ENCODE data around the gene AHCYL1. TPM values are rescaled to one million over a fixed set of nuclear protein-coding genes. Genes with fewer than 3 reads are reported as not detected.

The AHCYL1 gene
- polyA plus RNA-seq, 2 of the 4 experiments (the other 2 are of a cell fraction), result 124 to 148 TPM

DNA sequence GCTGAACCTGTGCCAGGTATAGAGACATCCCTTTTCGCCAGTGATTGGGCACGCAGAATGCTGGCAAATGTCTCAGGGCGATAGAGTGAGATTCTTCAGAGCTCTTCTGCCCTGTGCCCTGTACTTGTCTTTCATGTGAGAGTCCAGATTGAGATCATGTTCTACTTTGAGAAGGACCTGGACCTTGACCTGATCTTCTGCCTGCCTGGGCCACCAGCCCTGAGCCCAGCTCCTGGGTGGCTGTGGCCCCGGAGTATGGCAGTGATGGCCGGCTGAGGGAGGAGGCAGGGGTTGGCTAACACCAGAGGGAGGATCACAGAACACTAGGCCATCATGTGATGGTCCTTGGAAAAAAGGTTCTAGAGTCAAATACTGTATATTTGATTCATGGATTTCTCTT lies 63.7 kb downstream of the AHCYL1 start (continued):
- no peak for TF ChIP-seq FOSL2 (IDR thresholded peaks at IDR 0.05)
- TF ChIP-seq FOSL2 (CRISPR knock-in tag; IDR thresholded peaks at IDR 0.05), result no peak

DNA sequence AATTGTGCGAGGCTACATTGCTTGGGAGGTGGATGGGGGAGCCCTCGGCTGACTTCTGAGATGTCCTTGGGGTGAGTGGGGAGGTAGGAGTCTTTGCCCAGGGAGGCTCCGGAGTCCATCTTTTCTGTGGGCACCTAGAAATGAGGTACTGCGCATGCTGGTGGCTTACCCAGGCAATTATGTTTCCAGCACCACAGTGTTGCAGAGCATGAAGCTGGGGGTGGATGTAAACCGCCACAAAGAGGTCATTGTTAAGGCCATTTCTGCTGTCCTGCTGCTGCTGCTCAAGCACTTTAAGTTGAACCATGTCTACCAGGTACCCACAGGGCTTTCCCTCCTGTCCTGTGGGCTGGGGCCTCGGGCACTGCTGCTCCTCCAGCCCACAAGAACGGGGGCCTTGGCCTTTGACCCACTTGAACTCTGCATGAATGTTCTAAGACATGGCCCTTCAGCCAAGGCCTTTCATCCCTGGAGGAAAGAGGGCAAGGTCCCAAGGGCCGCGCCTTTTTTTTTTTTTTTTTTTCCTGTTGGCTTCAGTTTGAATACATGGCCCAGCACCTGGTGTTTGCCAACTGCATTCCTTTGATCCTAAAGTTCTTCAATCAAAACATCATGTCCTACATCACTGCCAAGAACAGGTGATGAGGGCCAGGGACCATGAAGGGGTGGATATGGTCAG lies 64.5 kb downstream of the AHCYL1 start:
- WGBS (ENCODE audit: missing lambda C conversion rate), result 84% methylated on average over 8 of the region's 9 CpGs
- ChIA-PET CTCF (interaction anchor here (0.6 to 10.7 kb wide), 3 partner anchors 14 to 593 kb away, joined by 3 to 130 read pairs (median 13); no protein-coding TSS in a partner anchor), POLR2A (no interaction called here)
- H3K4me2 ChIP-seq, result no peak overlapping the region
- no peak for TF ChIP-seq CBX8 (IDR thresholded peaks at IDR 0.05)
- TF ChIP-seq ESRRA (IDR thresholded peaks at IDR 0.05; ENCODE audit: borderline replicate concordance, low read length), result no peak
- no peak for TF ChIP-seq HOXB5 (CRISPR knock-in tag; IDR thresholded peaks at IDR 0.05)
- TF ChIP-seq, protein P1, sequence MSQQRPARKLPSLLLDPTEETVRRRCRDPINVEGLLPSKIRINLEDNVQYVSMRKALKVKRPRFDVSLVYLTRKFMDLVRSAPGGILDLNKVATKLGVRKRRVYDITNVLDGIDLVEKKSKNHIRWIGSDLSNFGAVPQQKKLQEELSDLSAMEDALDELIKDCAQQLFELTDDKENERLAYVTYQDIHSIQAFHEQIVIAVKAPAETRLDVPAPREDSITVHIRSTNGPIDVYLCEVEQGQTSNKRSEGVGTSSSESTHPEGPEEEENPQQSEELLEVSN (IDR thresholded peaks at IDR 0.05; ENCODE audit: borderline replicate concordance, low read depth), result no peak
- no peak for TF ChIP-seq KDM1A (IDR thresholded peaks at IDR 0.05; ENCODE audit: low read depth)
- TF ChIP-seq BCL3 (IDR thresholded peaks at IDR 0.05), result no peak
- no peak for TF ChIP-seq TP53 (CRISPR knock-in tag; IDR thresholded peaks at IDR 0.05)
- TF ChIP-seq, protein P2, sequence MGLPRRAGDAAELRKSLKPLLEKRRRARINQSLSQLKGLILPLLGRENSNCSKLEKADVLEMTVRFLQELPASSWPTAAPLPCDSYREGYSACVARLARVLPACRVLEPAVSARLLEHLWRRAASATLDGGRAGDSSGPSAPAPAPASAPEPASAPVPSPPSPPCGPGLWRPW (IDR thresholded peaks at IDR 0.05), result no peak
- no peak for TF ChIP-seq CHD2 (IDR thresholded peaks at IDR 0.05; ENCODE audit: low read length, partially characterized antibody)
- no peak for TF ChIP-seq MAX (IDR thresholded peaks at IDR 0.05)
- no peak for TF ChIP-seq HOXA7 (CRISPR knock-in tag; IDR thresholded peaks at IDR 0.05)
- no peak for TF ChIP-seq SREBF2 (IDR thresholded peaks at IDR 0.05)
- no peak for TF ChIP-seq POLR2A (IDR thresholded peaks at IDR 0.05; ENCODE audit: low read length)
- no peak for TF ChIP-seq CBX2 (IDR thresholded peaks at IDR 0.05; ENCODE audit: borderline replicate concordance, low read depth)
- TF ChIP-seq MYC (IDR thresholded peaks at IDR 0.05; ENCODE audit: borderline replicate concordance, low read length), result no peak
- H3K4me1 ChIP-seq, result no peaks in the 10 kb centered on the region
- no peaks in the 10 kb centered on the region for H3K9me3 ChIP-seq
- H3K27ac ChIP-seq, result no peak overlapping the region
- FAIRE-seq (no peak), ATAC-seq (no peak), DNase-seq (ENCODE audit: low read depth in 1 of 2, low spot score in 1 of 2) (no peak)
- no peak overlapping the region for H3K4me3 ChIP-seq

DNA sequence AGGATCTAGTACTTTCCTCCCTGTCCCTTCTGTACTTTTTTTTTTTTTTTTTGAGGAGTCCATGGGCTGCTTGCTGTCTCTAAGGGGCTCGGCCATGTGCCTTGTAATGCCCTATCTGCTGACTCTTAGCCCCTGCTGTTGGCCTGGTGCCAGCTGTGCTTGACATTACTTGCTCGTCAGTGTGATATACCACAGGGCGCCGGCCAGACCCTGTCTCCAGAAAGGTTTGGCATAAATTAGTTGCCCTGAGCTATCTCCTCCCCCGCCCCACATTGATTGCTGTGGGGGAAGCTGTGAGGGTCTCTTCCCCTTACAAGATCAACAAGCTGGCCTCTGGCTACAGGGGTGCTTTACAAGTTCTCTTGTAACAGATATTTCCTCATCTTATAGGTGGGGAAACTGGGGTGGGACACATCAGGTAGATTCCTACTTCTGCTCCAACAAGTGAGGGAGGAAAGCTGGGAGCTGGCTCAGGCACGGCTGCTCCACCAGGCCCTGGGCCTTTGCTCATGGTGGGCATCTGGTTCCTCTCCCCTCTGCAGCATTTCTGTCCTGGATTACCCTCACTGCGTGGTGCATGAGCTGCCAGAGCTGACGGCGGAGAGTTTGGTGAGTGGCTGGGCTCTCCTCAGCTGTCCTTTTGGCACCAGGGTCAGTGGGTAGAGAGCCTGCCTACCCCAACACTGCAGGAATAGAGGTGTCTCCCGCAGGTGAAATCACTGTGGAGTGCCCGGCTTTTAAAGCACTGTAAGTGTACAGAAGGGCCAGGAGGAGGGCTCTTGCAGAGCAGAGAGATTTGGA lies 65.4 kb downstream of the AHCYL1 start:
- Histone ChIP-seq H3K4me2 (no peak overlapping the region), H3K4me3 (no peak overlapping the region), H3K4me1 (no peaks in the 10 kb centered on the region), H3K27ac (no peak overlapping the region), H3K9me3 (no peaks in the 10 kb centered on the region)
- ChIA-PET POLR2A (interaction anchor here (1.5 kb wide), 1 partner anchor 15 kb away, joined by 3 read pairs; the partner anchor contains the start of gene STRIP1), CTCF (interaction anchor here (0.6 to 10.7 kb wide), 5 partner anchors 8 to 594 kb away, joined by 3 to 130 read pairs (median 13); no protein-coding TSS in a partner anchor)
- 92% methylated on average over 6 of the region's 11 CpGs for WGBS (ENCODE audit: missing lambda C conversion rate)
- FAIRE-seq (no peak), ATAC-seq (no peak), DNase-seq (ENCODE audit: low read depth in 1 of 2, low spot score in 1 of 2) (no peak)
- TF ChIP-seq RNF2 (IDR thresholded peaks at IDR 0.05; ENCODE audit: borderline replicate concordance, low read depth) (no peak), ELK1 (IDR thresholded peaks at IDR 0.05; ENCODE audit: low read depth, low read length) (no peak), RARB (CRISPR knock-in tag; IDR thresholded peaks at IDR 0.05) (no peak), CHD2 (IDR thresholded peaks at IDR 0.05; ENCODE audit: low read length, partially characterized antibody) (no peak), CHD4 (IDR thresholded peaks at IDR 0.05; ENCODE audit: borderline replicate concordance) (no peak), GATA3 (IDR thresholded peaks at IDR 0.05; ENCODE audit: borderline replicate concordance) (no peak), EP300 (IDR thresholded peaks at IDR 0.05) (no peak), EHMT2 (IDR thresholded peaks at IDR 0.05; ENCODE audit: low read depth) (no peak), RFX5 (IDR thresholded peaks at IDR 0.05) (no peak), ZFP36 (IDR thresholded peaks at IDR 0.05; ENCODE audit: borderline replicate concordance, partially characterized antibody) (no peak), NR3C1 (IDR thresholded peaks at IDR 0.05) (no peak)
- TF ChIP-seq, protein P3, sequence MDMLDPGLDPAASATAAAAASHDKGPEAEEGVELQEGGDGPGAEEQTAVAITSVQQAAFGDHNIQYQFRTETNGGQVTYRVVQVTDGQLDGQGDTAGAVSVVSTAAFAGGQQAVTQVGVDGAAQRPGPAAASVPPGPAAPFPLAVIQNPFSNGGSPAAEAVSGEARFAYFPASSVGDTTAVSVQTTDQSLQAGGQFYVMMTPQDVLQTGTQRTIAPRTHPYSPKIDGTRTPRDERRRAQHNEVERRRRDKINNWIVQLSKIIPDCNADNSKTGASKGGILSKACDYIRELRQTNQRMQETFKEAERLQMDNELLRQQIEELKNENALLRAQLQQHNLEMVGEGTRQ (IDR thresholded peaks at IDR 0.05), result no peak
